Body of pancreas (tissue), 4 donors: Measurements from ENCODE around the gene TMEM161B.

ENCODE experiments used
- CTCF ChIP-seq, 7 experiments: fragments of 450-650 bp in 4 of 7; fragments of 200-600 bp in 3 of 7; sonication (generic) in 3 of 7; IDR thresholded peaks; one replicate each; pipeline ENCODE4 v1.5.1; 2016 to 2019; ENCODE audit warnings: antibody characterized with exemption in 7 of 7
- POLR2A ChIP-seq, 3 donors: fragments of 450-650 bp; IDR thresholded peaks; one replicate each; pipeline ENCODE4 v1.6.1; 2016; ENCODE audit warnings: antibody characterized with exemption in 3 of 3, mild to moderate bottlenecking in 2 of 3

GRCh38 chr5:88262116-88262515, 6.5 kb downstream of the TMEM161B start:
- TF ChIP-seq CTCF (IDR thresholded peaks at IDR 0.05) (no peak), POLR2A (IDR thresholded peaks at IDR 0.05) (no peak)
